ENCODE data around the gene NDUFA12.

NDUFA12 gene

DNA sequence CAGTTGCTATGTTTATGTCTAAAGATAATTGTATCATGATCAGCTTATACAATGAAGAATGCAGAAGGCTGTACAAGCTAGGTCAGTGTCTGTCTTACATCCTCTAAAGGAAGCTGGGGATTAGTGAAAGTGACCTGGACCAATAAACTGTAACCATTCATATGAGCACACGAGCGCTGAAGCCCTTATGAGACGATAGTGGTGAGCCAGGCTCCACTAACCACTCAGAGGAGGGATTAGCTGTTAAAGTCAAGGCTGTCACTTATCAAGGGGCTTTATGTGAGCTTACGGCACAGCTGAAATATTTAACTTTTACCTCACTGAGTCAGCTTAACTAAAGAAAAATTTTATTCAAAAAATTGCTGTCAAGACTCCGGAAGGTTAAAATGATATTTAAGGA lies 30.3 kb downstream of the NDUFA12 start:
- no peak for DNase-seq (ENCODE audit: low read depth, low spot score)
- H3K4me3 ChIP-seq (ENCODE audit: low read depth, low read length): no peak overlapping the region
- TF ChIP-seq, protein P1, sequence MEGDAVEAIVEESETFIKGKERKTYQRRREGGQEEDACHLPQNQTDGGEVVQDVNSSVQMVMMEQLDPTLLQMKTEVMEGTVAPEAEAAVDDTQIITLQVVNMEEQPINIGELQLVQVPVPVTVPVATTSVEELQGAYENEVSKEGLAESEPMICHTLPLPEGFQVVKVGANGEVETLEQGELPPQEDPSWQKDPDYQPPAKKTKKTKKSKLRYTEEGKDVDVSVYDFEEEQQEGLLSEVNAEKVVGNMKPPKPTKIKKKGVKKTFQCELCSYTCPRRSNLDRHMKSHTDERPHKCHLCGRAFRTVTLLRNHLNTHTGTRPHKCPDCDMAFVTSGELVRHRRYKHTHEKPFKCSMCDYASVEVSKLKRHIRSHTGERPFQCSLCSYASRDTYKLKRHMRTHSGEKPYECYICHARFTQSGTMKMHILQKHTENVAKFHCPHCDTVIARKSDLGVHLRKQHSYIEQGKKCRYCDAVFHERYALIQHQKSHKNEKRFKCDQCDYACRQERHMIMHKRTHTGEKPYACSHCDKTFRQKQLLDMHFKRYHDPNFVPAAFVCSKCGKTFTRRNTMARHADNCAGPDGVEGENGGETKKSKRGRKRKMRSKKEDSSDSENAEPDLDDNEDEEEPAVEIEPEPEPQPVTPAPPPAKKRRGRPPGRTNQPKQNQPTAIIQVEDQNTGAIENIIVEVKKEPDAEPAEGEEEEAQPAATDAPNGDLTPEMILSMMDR (IDR thresholded peaks at IDR 0.05; ENCODE audit: low read depth, low read length): no peak
- in situ Hi-C loops (cut with HindIII; ENCODE audit: low sequenced_read_pairs): no loop called here

DNA sequence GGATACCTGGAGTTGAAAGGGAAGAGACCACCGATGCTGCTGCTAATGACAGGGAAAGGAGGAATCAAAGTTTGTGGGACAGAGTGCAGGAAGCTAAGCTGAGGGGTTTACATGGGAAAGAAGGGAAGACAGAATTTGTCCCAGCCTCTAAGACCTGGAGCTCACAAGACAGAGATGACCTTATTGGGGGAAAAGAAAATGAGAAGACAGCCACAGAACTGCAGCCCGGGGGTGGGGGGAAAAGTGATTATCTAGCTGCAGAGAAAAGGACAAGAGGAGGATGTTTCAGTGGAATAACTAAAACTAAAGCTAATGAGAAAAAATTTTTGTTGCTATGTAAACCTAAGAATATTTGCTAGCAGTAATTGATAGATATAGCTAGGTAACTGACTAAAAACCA lies 30.7 kb downstream of the NDUFA12 start:
- in situ Hi-C loops (cut with HindIII; ENCODE audit: low sequenced_read_pairs): no loop called here
- no peak overlapping the region for H3K4me3 ChIP-seq (ENCODE audit: low read depth, low read length)
- TF ChIP-seq, protein P1 (IDR thresholded peaks at IDR 0.05; ENCODE audit: low read depth, low read length): no peak
- no peak for DNase-seq (ENCODE audit: low read depth, low spot score)

DNA sequence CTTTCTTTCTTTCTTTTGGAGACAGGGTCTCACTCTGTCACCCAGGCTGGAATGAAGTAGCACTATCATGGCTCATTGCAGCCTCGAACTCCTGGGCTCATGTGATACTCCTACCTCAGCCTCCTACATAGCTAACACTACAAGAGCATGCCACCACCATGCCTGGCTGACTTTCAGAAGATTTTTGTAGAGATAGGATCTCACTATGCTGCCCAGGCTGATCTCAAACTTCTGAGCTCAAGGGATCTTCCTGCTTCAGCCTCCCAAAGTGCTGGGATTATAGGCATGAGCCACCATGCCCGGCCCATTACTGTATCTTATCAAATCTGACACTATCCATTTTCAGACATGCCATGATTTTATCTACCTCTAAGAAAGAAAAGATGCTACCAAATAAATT lies 31.6 kb downstream of the NDUFA12 start:
- no peak overlapping the region for H3K4me3 ChIP-seq (ENCODE audit: low read depth, low read length)
- in situ Hi-C loops (cut with HindIII; ENCODE audit: low sequenced_read_pairs): no loop called here
- DNase-seq (ENCODE audit: low read depth, low spot score): no peak
- TF ChIP-seq, protein P1 (IDR thresholded peaks at IDR 0.05; ENCODE audit: low read depth, low read length): no peak

DNA sequence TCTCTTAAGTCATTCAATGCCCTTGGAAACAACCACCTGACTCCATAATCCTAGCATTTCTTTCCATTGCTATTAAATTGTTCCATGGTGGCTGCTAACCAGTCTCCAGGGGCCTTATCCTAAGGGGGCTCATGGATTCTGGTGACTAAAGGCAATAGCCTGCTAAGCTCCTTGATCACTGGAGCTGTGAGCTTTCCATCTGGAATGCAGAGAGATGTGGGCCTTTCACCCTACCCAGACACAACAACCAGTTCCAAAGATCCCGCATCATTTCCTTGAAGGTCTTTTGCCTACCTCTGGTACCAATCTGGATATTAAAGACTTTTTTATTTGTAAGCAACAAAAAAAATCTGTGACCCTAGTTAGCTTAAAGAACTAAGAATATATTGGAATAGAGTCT lies 32.9 kb downstream of the NDUFA12 start:
- TF ChIP-seq, protein P1 (IDR thresholded peaks at IDR 0.05; ENCODE audit: low read depth, low read length): no peak
- no peak overlapping the region for H3K4me3 ChIP-seq (ENCODE audit: low read depth, low read length)
- in situ Hi-C loops (cut with HindIII; ENCODE audit: low sequenced_read_pairs): no loop called here
- DNase-seq (ENCODE audit: low read depth, low spot score): no peak

DNA sequence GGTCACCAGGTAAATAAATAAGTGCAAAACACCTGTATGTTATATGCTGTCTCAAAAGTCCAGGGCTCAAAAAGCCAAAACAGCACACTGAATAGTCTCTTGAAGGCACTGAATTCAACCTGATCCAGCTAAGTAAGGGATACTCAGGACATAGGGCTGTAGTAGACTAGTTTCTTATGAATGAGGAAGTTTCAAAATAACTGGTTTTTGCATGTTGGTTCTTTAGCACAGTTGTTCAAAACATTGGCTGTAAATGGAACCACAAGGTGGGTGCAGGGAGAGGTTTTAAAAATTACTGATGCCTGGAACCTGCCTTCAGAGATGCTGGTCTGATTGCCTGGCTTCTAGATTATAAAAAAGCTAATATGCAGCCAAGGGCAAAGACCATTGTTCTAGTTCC lies 34.1 kb downstream of the NDUFA12 start:
- TF ChIP-seq, protein P1 (IDR thresholded peaks at IDR 0.05; ENCODE audit: low read depth, low read length): no peak
- DNase-seq (ENCODE audit: low read depth, low spot score): no peak
- in situ Hi-C loops (cut with HindIII; ENCODE audit: low sequenced_read_pairs): no loop called here
- H3K4me3 ChIP-seq (ENCODE audit: low read depth, low read length): no peak overlapping the region

DNA sequence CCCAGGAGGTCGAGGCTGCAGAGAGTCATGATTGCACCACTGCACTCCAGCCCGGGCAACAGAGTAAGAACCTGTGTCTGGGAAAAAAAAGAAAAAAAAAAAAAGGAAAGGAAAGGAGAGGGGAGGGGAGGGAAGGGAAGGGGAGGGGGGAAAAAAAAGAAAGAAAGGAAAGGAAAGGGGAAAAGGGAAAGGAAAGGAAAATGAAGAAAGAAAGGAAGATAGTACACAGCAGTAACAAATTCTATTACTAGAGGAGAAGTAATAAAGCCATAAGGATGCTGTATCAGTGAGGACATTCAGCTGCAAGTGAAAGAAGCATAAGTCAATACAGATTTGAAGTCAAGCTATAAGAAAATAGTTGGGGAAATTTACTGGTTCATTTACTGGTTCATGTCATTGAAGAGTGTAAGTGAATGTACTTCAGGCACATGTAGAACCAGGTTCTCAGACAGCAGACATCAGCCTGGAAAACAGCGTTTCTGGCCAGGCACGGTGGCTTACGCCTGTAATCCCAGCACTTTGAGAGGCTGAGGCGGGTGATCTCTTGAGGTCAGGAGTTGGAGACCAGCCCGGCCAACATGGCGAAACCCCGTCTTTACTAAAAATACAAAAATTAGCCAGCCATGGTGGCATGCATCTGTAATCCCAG lies 37.4 kb downstream of the NDUFA12 start:
- H3K4me3 ChIP-seq (ENCODE audit: low read depth, low read length): no peak overlapping the region
- in situ Hi-C loops (cut with HindIII; ENCODE audit: low sequenced_read_pairs): no loop called here

More for the DNA sequence above, 37.4 kb downstream of the NDUFA12 start:
- no peak for DNase-seq (ENCODE audit: low read depth, low spot score)
- TF ChIP-seq, protein P1 (IDR thresholded peaks at IDR 0.05; ENCODE audit: low read depth, low read length): no peak

Data from astrocyte of the spinal cord (primary cell).